Measurements from ENCODE around the gene EMC6.

EMC6 gene

GRCh38 chr17:3710951-3711383 lies 42.4 kb downstream of the EMC6 start:
- DNase-seq (ENCODE audit: low spot score), result no peak

GRCh38 chr17:3712811-3713463 lies 44.3 kb downstream of the EMC6 start:
- no peak for DNase-seq (ENCODE audit: low spot score)

- DNase-seq (ENCODE audit: low spot score), result no peak
These were observed 46.7 kb downstream of the EMC6 start for GRCh38 chr17:3715296-3715695.

- DNase-seq (ENCODE audit: low spot score), result no peak
These were observed 49.6 kb downstream of the EMC6 start for GRCh38 chr17:3718201-3718600.

GRCh38 chr17:3719265-3719664 lies 50.7 kb downstream of the EMC6 start:
- no peak for DNase-seq (ENCODE audit: low spot score)
